HEK293 (cell line): Measurements from ENCODE around the gene ROS1.

Experiments used
- CTCF ChIP-seq: fragments of 450-650 bp; formaldehyde crosslinking; IDR thresholded peaks from 2 replicates; pipeline ENCODE4 v1.5.1; 2016; ENCODE audit warnings: missing biosample characterization, missing genetic modification characterization
- TSHZ1 ChIP-seq: fragments of 450-650 bp; formaldehyde crosslinking; IDR thresholded peaks from 2 replicates; pipeline ENCODE4 v1.5.1; 2016; ENCODE audit warnings: missing biosample characterization, missing genetic modification characterization, borderline replicate concordance
- WT1 ChIP-seq: fragments of 450-650 bp; formaldehyde crosslinking; IDR thresholded peaks from 2 replicates; pipeline ENCODE4 v1.5.1; 2016; ENCODE audit warnings: missing biosample characterization, missing genetic modification characterization
- ZBTB7A ChIP-seq: fragments of 450-650 bp; formaldehyde crosslinking; IDR thresholded peaks from 2 replicates; pipeline ENCODE4 v1.5.1; 2016; ENCODE audit warnings: low read depth, missing biosample characterization, missing genetic modification characterization
- ZEB2 ChIP-seq: fragments of 450-650 bp; formaldehyde crosslinking; IDR thresholded peaks from 2 replicates; pipeline ENCODE4 v1.5.1; 2016; ENCODE audit warnings: missing biosample characterization, missing genetic modification characterization
- ZNF132 ChIP-seq: fragments of 450-650 bp; formaldehyde crosslinking; IDR thresholded peaks from 2 replicates; pipeline ENCODE4 v1.5.1; 2017; ENCODE audit warnings: missing biosample characterization, missing genetic modification characterization, borderline replicate concordance
- ZNF274 ChIP-seq, 2 experiments: fragments of 200-500 bp in 1 of 2; fragments of 450-650 bp in 1 of 2; sonication (Bioruptor generic) in 1 of 2; formaldehyde crosslinking in 1 of 2; IDR thresholded peaks; 2 replicates each; pipeline versions ENCODE4 v1.5.1 to v1.6.1; 2014 to 2016; ENCODE audit warnings: borderline replicate concordance in 1 of 2, inconsistent platforms in 1 of 2, low read length in 1 of 2, missing biosample characterization in 1 of 2, missing genetic modification characterization in 1 of 2
- ZNF623 ChIP-seq: fragments of 450-650 bp; formaldehyde crosslinking; IDR thresholded peaks from 2 replicates; pipeline ENCODE4 v1.5.1; 2016; ENCODE audit warnings: missing biosample characterization, missing genetic modification characterization
- ZNF660 ChIP-seq: fragments of 450-650 bp; IDR thresholded peaks from 2 replicates; pipeline ENCODE4 v1.5.1; 2018; ENCODE audit warnings: missing biosample characterization, mild to moderate bottlenecking, missing genetic modification characterization

GRCh38 chr6:117309069-117309468 is 116.7 kb downstream of the ROS1 start:
- TF ChIP-seq CTCF (tag by site-specific recombination) (no peak), ZNF660 (tag by site-specific recombination) (no peak), WT1 (no peak), ZEB2 (tag by site-specific recombination) (no peak), ZNF623 (tag by site-specific recombination) (no peak), ZBTB7A (tag by site-specific recombination) (no peak), ZNF132 (tag by site-specific recombination) (no peak), TSHZ1 (tag by site-specific recombination) (no peak), ZNF274 (IDR thresholded peaks at IDR 0.05; ENCODE audit: low read length) (no peak), ZNF274 (tag by site-specific recombination; IDR thresholded peaks at IDR 0.05; ENCODE audit: borderline replicate concordance) (no peak)
